Spleen (tissue), 11 donors: Measurements from ENCODE around the gene CUL7. TPM values are rescaled to one million over a fixed set of nuclear protein-coding genes. Genes with fewer than 3 reads are reported as not detected.
A peak's percentile ranks its signal among the peaks of the same experiment; 100 is the strongest.

Source experiments
- DNase-seq: peaks from one replicate; pipeline ENCODE4 v3.0.0-alpha.2; 2020
- H3K27ac ChIP-seq, 8 donors: fragments of 200-600 bp; sonication (generic) in 7 of 8; 1 replicate in 4 of 8; 2 replicates in 4 of 8; pipeline versions ENCODE4 v1.5.0 to v1.8.0; 2016 to 2021; ENCODE audit warnings: inconsistent platforms in 4 of 8, mild to moderate bottlenecking in 4 of 8, moderate library complexity in 1 of 8
- H3K27me3 ChIP-seq, 7 donors: fragments of 200-600 bp; sonication (generic) in 6 of 7; replicated peaks in 1 of 7; 1 replicate in 4 of 7; 2 replicates in 3 of 7; pipeline versions ENCODE4 v1.5.0 to v1.8.0; 2016 to 2021; ENCODE audit warnings: inconsistent platforms in 3 of 7, mild to moderate bottlenecking in 1 of 7
- H3K36me3 ChIP-seq, 6 donors: fragments of 200-600 bp; sonication (generic) in 5 of 6; 1 replicate in 4 of 6; 2 replicates in 2 of 6; pipeline versions ENCODE4 v1.5.0 to v1.8.0; 2016 to 2021; ENCODE audit warnings: inconsistent platforms in 2 of 6
- H3K4me1 ChIP-seq, 6 donors: fragments of 200-600 bp; sonication (generic) in 5 of 6; 1 replicate in 3 of 6; 2 replicates in 3 of 6; pipeline versions ENCODE4 v1.5.0 to v1.8.0; 2016 to 2021; ENCODE audit warnings: inconsistent platforms in 3 of 6
- H3K4me3 ChIP-seq, 8 donors: fragments of 200-600 bp; sonication (generic) in 7 of 8; 1 replicate in 4 of 8; 2 replicates in 4 of 8; pipeline versions ENCODE4 v1.5.0 to v1.8.0; 2016 to 2021; ENCODE audit warnings: inconsistent platforms in 4 of 8, mild to moderate bottlenecking in 4 of 8, moderate library complexity in 2 of 8
- H3K9me3 ChIP-seq, 8 donors: fragments of 200-600 bp; sonication (generic) in 7 of 8; 1 replicate in 4 of 8; 2 replicates in 4 of 8; pipeline versions ENCODE4 v1.5.0 to v1.8.0; 2016 to 2021; ENCODE audit warnings: inconsistent platforms in 4 of 8
- CTCF ChIP-seq, 11 experiments: fragments of 200-600 bp in 7 of 11; fragments of 450-650 bp in 4 of 11; sonication (generic) in 4 of 11; IDR thresholded peaks in 8 of 11; conservative IDR thresholded peaks in 3 of 11; 1 replicate in 7 of 11; 2 replicates in 4 of 11; pipeline versions ENCODE4 v1.4.0 to v1.8.0; 2016 to 2021; ENCODE audit warnings: antibody characterized with exemption in 11 of 11, inconsistent platforms in 4 of 11, mild to moderate bottlenecking in 1 of 11
- POLR2A ChIP-seq, 3 donors: fragments of 450-650 bp; IDR thresholded peaks; one replicate each; pipeline ENCODE4 v1.5.1; 2017; ENCODE audit warnings: antibody characterized with exemption in 3 of 3, mild to moderate bottlenecking in 1 of 3
- POLR2AphosphoS5 ChIP-seq, 3 donors: sonication (generic); formaldehyde crosslinking; IDR thresholded peaks; one replicate each; pipeline ENCODE4 v1.5.1; 2017; ENCODE audit warnings: antibody characterized with exemption in 3 of 3
- whole genome bisulfite sequencing, 5 donors: extraction: QIAGEN DNeasy Blood & Tissue Kit in 3 of 5; methylation state at CpG; one replicate each; pipeline versions ENCODE4 v1.1.5 to v1.1.7; 2013 to 2018; 5-methylcytosine and 5-hydroxymethylcytosine counted together
- intact Hi-C: fragments of 100-400 bp; cut with DNase I; formaldehyde crosslinking; loops from one replicate; pipeline ENCODE4 v1.15.0; 2023; ENCODE audit warnings: low total_unique reads
- polyA plus RNA-seq, 3 donors: library from polyadenylated mRNA; stranded (reverse); fragments of 200-250 nt; gene quantifications; one replicate each; pipeline ENCODE4 v1.2.1, GENCODE V29; 2013
- total RNA-seq, 7 donors: library from RNA; depleted of rRNA in 3 of 7; stranded (reverse); fragments of >200 nt in 3 of 7; fragmentation: NEBNext Ultra II Directional in 4 of 7; extraction: Animal tissue kit (Norgen Biotek cat#: 25700) in 4 of 7; gene quantifications; one replicate each; pipeline versions ENCODE4 v1.1.0 to v1.2.1, GENCODE V29; 2016 to 2021
- donor health status: healthy with polysubstance abuse.
- donor health status: DM: no; HTN: no; CAD: no; lungs with moderate emphysema.
- donor health status: DM: no; HTN: no; CAD: no.
- donor health status: Bipolar disorder and iron deficiency.
- donor health status: healthy.
- donor health status: DM: no; HTN: no; CAD: no.
- donor health status: DM: yes; HTN: yes; CAD: no.

CUL7 gene
- total and polyA plus RNA-seq, 10 donors: 3.6 to 23.1 (median 13.7) TPM

- TF ChIP-seq POLR2AphosphoS5 (IDR thresholded peaks at IDR 0.05) (no peak), POLR2A (IDR thresholded peaks at IDR 0.05) (no peak), CTCF (IDR thresholded peaks at IDR 0.05 in 8 of 11, conservative IDR thresholded peaks at IDR 0.05 in 3 of 11) (peak in 7 of 11 experiments; percentile 13 to 45 (median 41))
- no peaks in the 10 kb centered on the region for H3K9me3 ChIP-seq
- no peak for DNase-seq
- WGBS, 5 donors: 57 to 62% (median 61%) methylated on average over 6 of the region's 6 CpGs
- H3K27ac ChIP-seq: no peak overlapping the region
- peaks cover 0 to under 1% (median 0%) of the 10 kb centered on the region in 7 donors for H3K27me3 ChIP-seq
- no peak overlapping the region for H3K4me3 ChIP-seq
- peaks cover 0 to 75% (median 30%) of the 10 kb centered on the region in 6 donors for H3K36me3 ChIP-seq
- intact Hi-C loops: no loop called here
- peaks cover 0 to 12% (median 3%) of the 10 kb centered on the region in 6 donors for H3K4me1 ChIP-seq
Observed at GRCh38 chr6:43070028-43070632, 16.5 kb upstream of the CUL7 start.

- Histone ChIP-seq H3K9me3 (no peaks in the 10 kb centered on the region), H3K27ac (no peak overlapping the region), H3K4me3 (no peak overlapping the region), H3K4me1 (peaks cover 19 to 37% (median 28%) of the 10 kb centered on the region in 6 donors), H3K27me3 (no peaks in the 10 kb centered on the region), H3K36me3 (peaks cover 0 to 58% (median 25%) of the 10 kb centered on the region in 6 donors)
- no peak for DNase-seq
- WGBS, 5 donors: 90 to 95% (median 94%) methylated on average over 11 to 12 of the region's 12 CpGs
- no peak for TF ChIP-seq POLR2A (IDR thresholded peaks at IDR 0.05)
- TF ChIP-seq CTCF (IDR thresholded peaks at IDR 0.05 in 8 of 11, conservative IDR thresholded peaks at IDR 0.05 in 3 of 11): no peak
- intact Hi-C loops: no loop called here
Observed at GRCh38 chr6:43062818-43063217, 9.2 kb upstream of the CUL7 start.

DNA sequence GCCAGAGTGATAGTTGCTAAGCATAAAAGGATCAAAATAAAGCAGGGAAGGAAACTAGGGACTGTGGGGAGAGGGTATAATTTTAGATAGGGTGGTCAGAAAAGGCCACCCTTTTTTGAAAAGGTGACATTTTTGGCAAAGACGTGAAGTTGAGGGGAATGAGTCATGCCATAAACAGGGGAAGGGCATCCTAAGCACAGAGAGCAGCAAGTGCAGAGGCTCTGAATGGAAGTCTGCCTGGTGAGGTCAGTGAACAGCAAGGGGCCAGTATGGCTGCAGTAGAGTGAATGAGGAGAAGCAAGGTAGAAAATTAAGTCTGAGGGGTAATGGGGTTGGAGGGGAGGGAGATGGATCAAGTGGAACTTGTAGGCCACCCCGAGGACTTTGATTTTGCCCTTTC lies 8.2 kb upstream of the CUL7 start:
- peaks cover 19 to 47% (median 31%) of the 10 kb centered on the region in 6 donors for H3K4me1 ChIP-seq
- H3K9me3 ChIP-seq: no peaks in the 10 kb centered on the region
- peaks cover 0 to 61% (median 29%) of the 10 kb centered on the region in 6 donors for H3K36me3 ChIP-seq
- TF ChIP-seq CTCF (IDR thresholded peaks at IDR 0.05 in 8 of 11, conservative IDR thresholded peaks at IDR 0.05 in 3 of 11) (no peak), POLR2AphosphoS5 (IDR thresholded peaks at IDR 0.05) (no peak), POLR2A (IDR thresholded peaks at IDR 0.05) (no peak)
- H3K27me3 ChIP-seq: no peaks in the 10 kb centered on the region
- intact Hi-C loops: no loop called here
- no peak for DNase-seq
- 71 to 87% (median 83%) methylated on average over 2 of the region's 2 CpGs for whole genome bisulfite sequencing, 5 donors
- no peak overlapping the region for H3K4me3 ChIP-seq
- H3K27ac ChIP-seq: no peak overlapping the region

- intact Hi-C loops: no loop called here
- DNase-seq: no peak
- no peaks in the 10 kb centered on the region for H3K27me3 ChIP-seq
- no peaks in the 10 kb centered on the region for H3K9me3 ChIP-seq
- peaks cover 19 to 52% (median 31%) of the 10 kb centered on the region in 6 donors for H3K4me1 ChIP-seq
- peaks cover 0 to 61% (median 27%) of the 10 kb centered on the region in 6 donors for H3K36me3 ChIP-seq
- 86 to 94% (median 91%) methylated on average over 7 to 12 of the region's 12 CpGs for WGBS, 5 donors
- TF ChIP-seq POLR2AphosphoS5 (IDR thresholded peaks at IDR 0.05) (no peak), CTCF (IDR thresholded peaks at IDR 0.05 in 8 of 11, conservative IDR thresholded peaks at IDR 0.05 in 3 of 11) (no peak), POLR2A (IDR thresholded peaks at IDR 0.05) (no peak)
- H3K4me3 ChIP-seq: peak overlapping the region in 5 of 8 donors; percentile 76 to 99 (median 94)
- H3K27ac ChIP-seq: peak overlapping the region in 1 of 8 donors; percentile 90
Observed at GRCh38 chr6:43060755-43061633, 7.3 kb upstream of the CUL7 start.
